ENCODE measurements around the gene RBP3. TPM values are rescaled to one million over a fixed set of nuclear protein-coding genes. Genes with fewer than 3 reads are reported as not detected.

The RBP3 gene
- total RNA-seq, 1 experiment from 2014 or later = not detected

DNA sequence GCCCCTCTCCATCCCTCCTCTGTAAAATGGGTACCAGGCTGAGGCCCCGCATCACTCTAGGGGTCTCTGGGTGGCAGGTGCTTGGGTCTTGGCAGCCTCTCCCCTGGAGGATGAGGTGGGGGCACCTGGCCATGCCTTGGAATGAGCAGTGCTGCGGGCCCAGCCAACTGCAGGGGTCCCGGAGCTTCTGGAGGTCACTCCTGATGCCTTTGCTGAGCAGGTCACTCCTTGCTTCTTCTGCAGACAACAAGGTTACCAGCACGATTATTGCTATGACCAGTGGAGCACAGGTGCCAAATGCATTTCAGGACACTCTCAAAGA is 58.3 kb downstream of the RBP3 start:
- intact Hi-C loops (cut with micrococcal nuclease; ENCODE audit: unreplicated experiment) = loop anchor here (1.0 kb wide), 1 partner anchor 22 kb away; the partner anchor contains the start of gene ZNF488
- H3K4me2 ChIP-seq = peak overlapping the region; percentile 77
- CTCF ChIA-PET = no interaction called here
- no peaks in the 10 kb centered on the region for H3K9me2 ChIP-seq (ENCODE audit: insufficient read depth)
- BruUV-seq (replicated peaks) = no TSS peak
- H3K4me3 ChIP-seq = peak overlapping the region; percentile 21; the same call in 1 of the 2 replicates
- peaks cover 43% of the 10 kb centered on the region for H3F3A ChIP-seq (ENCODE audit: insufficient read depth, low read depth)
- no peak for DNase-seq
- H3K27ac ChIP-seq = peak overlapping the region; percentile 81
- H3K79me2 ChIP-seq (ENCODE audit: low read depth) = peaks cover 20% of the 10 kb centered on the region
- H3K4me1 ChIP-seq (replicated peaks; ENCODE audit: insufficient read depth) = peaks cover 90% of the 10 kb centered on the region
- no peaks in the 10 kb centered on the region for H3K27me3 ChIP-seq (ENCODE audit: insufficient read depth, low read depth)
- H2AFZ ChIP-seq = no peak overlapping the region
- H4K20me1 ChIP-seq (ENCODE audit: insufficient read depth) = no peaks in the 10 kb centered on the region
- POLR2A ChIA-PET (ENCODE audit: unreplicated experiment) = interaction anchor here (0.7 to 1.3 kb wide), 5 partner anchors 11 to 882 kb away, joined by 3 to 11 read pairs (median 5); partner anchors contain the start of gene ZNF488
- H3K36me3 ChIP-seq (ENCODE audit: low read depth) = no peaks in the 10 kb centered on the region
- TF ChIP-seq EZH2 (IDR thresholded peaks at IDR 0.05; ENCODE audit: low read depth) = no peak
- TF ChIP-seq, protein P1, sequence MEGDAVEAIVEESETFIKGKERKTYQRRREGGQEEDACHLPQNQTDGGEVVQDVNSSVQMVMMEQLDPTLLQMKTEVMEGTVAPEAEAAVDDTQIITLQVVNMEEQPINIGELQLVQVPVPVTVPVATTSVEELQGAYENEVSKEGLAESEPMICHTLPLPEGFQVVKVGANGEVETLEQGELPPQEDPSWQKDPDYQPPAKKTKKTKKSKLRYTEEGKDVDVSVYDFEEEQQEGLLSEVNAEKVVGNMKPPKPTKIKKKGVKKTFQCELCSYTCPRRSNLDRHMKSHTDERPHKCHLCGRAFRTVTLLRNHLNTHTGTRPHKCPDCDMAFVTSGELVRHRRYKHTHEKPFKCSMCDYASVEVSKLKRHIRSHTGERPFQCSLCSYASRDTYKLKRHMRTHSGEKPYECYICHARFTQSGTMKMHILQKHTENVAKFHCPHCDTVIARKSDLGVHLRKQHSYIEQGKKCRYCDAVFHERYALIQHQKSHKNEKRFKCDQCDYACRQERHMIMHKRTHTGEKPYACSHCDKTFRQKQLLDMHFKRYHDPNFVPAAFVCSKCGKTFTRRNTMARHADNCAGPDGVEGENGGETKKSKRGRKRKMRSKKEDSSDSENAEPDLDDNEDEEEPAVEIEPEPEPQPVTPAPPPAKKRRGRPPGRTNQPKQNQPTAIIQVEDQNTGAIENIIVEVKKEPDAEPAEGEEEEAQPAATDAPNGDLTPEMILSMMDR (conservative IDR thresholded peaks at IDR 0.05) = no peak
- H3K9me3 ChIP-seq (ENCODE audit: insufficient read depth, low read depth) = no peaks in the 10 kb centered on the region

DNA sequence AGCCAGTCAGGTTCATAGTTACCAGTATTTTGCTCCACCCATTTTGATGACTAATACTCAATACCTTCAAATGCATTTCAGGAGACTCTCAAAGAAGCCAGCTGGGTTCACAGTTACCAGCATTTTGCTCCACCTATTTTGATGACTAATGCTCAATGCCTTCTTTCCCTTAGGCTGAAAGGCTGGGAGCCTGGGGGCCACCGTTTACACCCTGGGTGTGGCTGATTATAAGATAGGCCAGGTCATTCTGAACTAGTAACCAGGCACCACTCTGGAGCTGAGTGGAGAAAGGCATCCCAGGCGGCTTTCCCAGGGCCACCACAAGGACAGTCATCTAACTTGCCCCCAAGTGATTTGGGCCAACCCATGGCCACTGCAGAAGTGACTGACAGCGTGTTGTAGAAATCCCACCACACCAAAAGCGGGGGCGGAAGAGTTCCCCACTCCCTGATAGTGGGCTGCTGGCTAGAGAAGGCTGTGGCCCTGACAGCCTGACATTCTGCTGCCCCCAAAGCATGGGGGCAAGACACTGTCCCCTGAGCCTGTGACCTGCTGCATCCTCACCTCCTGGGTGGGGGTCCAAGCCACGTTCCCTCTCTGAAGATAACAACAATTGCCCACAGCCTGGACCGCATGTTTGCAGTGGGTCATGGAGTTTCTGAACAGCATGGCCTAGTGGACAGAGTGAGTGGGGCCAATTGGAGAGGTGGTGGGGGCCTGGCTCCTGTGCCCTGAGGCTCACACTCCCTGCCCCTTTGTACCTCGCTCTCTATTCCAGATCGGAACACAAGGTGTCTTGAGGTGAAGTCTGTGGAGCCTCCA is 58.9 kb downstream of the RBP3 start:
- DNase-seq = peak; percentile 95 to 100
- Histone ChIP-seq H4K20me1 (ENCODE audit: insufficient read depth) (no peaks in the 10 kb centered on the region), H3F3A (ENCODE audit: insufficient read depth, low read depth) (peaks cover 48% of the 10 kb centered on the region), H3K4me2 (peak overlapping the region; percentile 92), H3K79me2 (ENCODE audit: low read depth) (peaks cover 20% of the 10 kb centered on the region), H3K27ac (peak overlapping the region; percentile 81), H3K36me3 (ENCODE audit: low read depth) (no peaks in the 10 kb centered on the region), H3K27me3 (ENCODE audit: insufficient read depth, low read depth) (no peaks in the 10 kb centered on the region), H3K4me3 (peak overlapping the region; percentile 66), H3K4me1 (replicated peaks; ENCODE audit: insufficient read depth) (peaks cover 90% of the 10 kb centered on the region), H3K9me3 (ENCODE audit: insufficient read depth, low read depth) (no peaks in the 10 kb centered on the region), H3K9me2 (ENCODE audit: insufficient read depth) (no peaks in the 10 kb centered on the region), H2AFZ (no peak overlapping the region)
- TF ChIP-seq, protein P1 (conservative IDR thresholded peaks at IDR 0.05) = no peak; the same call in 1 of the 2 replicates
- TF ChIP-seq EZH2 (IDR thresholded peaks at IDR 0.05; ENCODE audit: low read depth) = no peak
- BruUV-seq (replicated peaks) = no TSS peak
- intact Hi-C loops (cut with micrococcal nuclease; ENCODE audit: unreplicated experiment) = loop anchor here (1.0 kb wide), 2 partner anchors 23 to 45 kb away; partner anchors contain the start of gene ZNF488
- ChIA-PET POLR2A (ENCODE audit: unreplicated experiment) (interaction anchor here (0.5 to 1.3 kb wide), 7 partner anchors 9 to 883 kb away, joined by 3 to 11 read pairs (median 4); partner anchors contain the start of gene ZNF488), CTCF (interaction anchor here (0.6 kb wide), 1 partner anchor 412 kb away, joined by 5 read pairs; no protein-coding TSS in a partner anchor)

Other genes starting within 250 kb of the RBP3 start
- gene GDF10, start 48.2 kb upstream of the RBP3 start, total RNA-seq (2021) = not detected in 2 replicates
- gene GDF2, start 25.9 kb upstream of the RBP3 start, total RNA-seq (2021) = not detected in 2 replicates
- gene ZNF488, start 35.9 kb downstream of the RBP3 start, total RNA-seq (2021) = 11.4 and 18.1 TPM in 2 replicates
- 172 and 196 TPM in 2 replicates for gene ANXA8, start 135.8 kb downstream of the RBP3 start, total RNA-seq (2021)
- 3.2 TPM in 1 of 2 replicates, not detected in the other for gene FAM25G, start 143.3 kb downstream of the RBP3 start, total RNA-seq (2021)
- 14.1 and 15.1 TPM in 2 replicates for gene AGAP9, start 175.3 kb downstream of the RBP3 start, total RNA-seq (2021)